BJ (cell line): Measurements from ENCODE around the gene SPATA3. TPM values are rescaled to one million over a fixed set of nuclear protein-coding genes. Genes with fewer than 3 reads are reported as not detected.

Experiments used
- CTCF ChIA-PET: fragments of 350-600 bp; formaldehyde crosslinking; extraction: SDS; loops from one replicate; lab custom pipeline; 2021; ENCODE audit warnings: antibody characterized with exemption, inconsistent platforms; lab: Yijun Ruan, JAX
- POLR2A ChIA-PET: fragments of 300-600 bp; sonication (Branson Sonifier 250); formaldehyde crosslinking; extraction: SDS; loops from one replicate; lab custom pipeline; 2021; ENCODE audit warnings: antibody characterized with exemption; lab: Charles Lee
- DNase-seq: peaks from one replicate; pipeline ENCODE4 v3.0.0-alpha.2; 2011; ENCODE audit warnings: low read depth
- H3K27me3 ChIP-seq: 2 replicates; pipeline ENCODE4 v1.6.0; 2011; ENCODE audit warnings: low read length; ENCODE audit not compliant: control insufficient read depth, insufficient read depth
- H3K36me3 ChIP-seq: 2 replicates; pipeline ENCODE4 v1.5.1; 2011; ENCODE audit warnings: low read length; ENCODE audit not compliant: control insufficient read depth, insufficient read depth
- H3K4me3 ChIP-seq: 2 replicates; pipeline ENCODE4 v1.5.1; 2011; ENCODE audit warnings: low read depth, mild to moderate bottlenecking, control low read depth, low read length
- polyA plus RNA-seq: library from polyadenylated mRNA; depleted of rRNA; stranded (reverse); fragments of >200 nt; gene quantifications from 2 replicates; pipeline ENCODE4 v1.2.3, GENCODE V29; 2011
- TF ChIP-seq, protein P1 (sequence below): IDR thresholded peaks from 2 replicates; pipeline ENCODE4 v1.5.1; 2011; ENCODE audit warnings: low read depth, mild to moderate bottlenecking, control low read depth, inconsistent platforms, low read length, moderate library complexity; ENCODE audit not compliant: insufficient read depth

Gene SPATA3
- polyA plus RNA-seq, 1 experiment = not detected

DNA sequence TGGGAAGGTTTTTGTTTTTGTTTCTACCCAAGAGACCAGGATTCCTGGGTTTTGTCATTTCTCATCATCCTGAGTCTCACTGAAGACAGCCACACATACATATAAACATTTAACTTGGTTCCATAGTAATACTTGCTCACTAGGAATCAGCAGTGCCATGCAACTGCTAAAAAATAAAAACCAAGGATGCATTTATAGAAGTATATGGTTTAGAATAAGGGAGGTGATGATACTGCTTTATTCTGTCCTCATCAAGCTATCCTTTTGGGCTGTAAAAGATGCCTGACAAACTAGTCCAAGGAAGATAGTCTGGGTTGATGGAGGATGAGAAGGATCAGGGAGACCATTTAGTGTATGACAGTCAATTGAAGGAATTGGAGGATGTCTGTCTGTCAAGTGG is 740 bp downstream of the SPATA3 start:
- TF ChIP-seq, protein P1, sequence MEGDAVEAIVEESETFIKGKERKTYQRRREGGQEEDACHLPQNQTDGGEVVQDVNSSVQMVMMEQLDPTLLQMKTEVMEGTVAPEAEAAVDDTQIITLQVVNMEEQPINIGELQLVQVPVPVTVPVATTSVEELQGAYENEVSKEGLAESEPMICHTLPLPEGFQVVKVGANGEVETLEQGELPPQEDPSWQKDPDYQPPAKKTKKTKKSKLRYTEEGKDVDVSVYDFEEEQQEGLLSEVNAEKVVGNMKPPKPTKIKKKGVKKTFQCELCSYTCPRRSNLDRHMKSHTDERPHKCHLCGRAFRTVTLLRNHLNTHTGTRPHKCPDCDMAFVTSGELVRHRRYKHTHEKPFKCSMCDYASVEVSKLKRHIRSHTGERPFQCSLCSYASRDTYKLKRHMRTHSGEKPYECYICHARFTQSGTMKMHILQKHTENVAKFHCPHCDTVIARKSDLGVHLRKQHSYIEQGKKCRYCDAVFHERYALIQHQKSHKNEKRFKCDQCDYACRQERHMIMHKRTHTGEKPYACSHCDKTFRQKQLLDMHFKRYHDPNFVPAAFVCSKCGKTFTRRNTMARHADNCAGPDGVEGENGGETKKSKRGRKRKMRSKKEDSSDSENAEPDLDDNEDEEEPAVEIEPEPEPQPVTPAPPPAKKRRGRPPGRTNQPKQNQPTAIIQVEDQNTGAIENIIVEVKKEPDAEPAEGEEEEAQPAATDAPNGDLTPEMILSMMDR = no peak
- no peaks in the 10 kb centered on the region for H3K36me3 ChIP-seq
- ChIA-PET CTCF (interaction anchor here (1.3 to 1.9 kb wide), 2 partner anchors 9 kb away, joined by 4 to 8 read pairs; no protein-coding TSS in a partner anchor), POLR2A (no interaction called here)
- H3K4me3 ChIP-seq = no peak overlapping the region
- DNase-seq = no peak
- peaks cover 7% of the 10 kb centered on the region for H3K27me3 ChIP-seq

DNA sequence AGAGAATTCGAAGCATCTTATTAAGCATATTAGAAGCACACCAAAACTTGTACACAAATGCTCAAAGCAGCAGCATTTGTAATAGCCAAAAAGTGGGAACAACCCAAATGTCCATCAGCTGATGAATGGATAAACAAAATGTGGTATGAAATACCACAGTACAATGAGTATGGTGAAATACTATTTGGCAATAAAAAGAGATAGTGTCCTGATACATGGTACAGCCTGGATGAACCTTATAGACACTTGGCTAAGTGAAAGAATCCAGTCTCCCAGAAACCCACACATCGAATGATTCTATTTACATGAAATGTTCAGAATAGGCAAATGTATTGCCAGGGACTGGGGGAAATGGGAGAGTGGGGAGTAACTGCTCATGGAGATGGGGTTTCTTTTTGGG is 3.0 kb downstream of the SPATA3 start:
- ChIA-PET POLR2A (no interaction called here), CTCF (interaction anchor here (2.8 kb wide), 1 partner anchor 11 kb away, joined by 10 read pairs; no protein-coding TSS in a partner anchor)
- Histone ChIP-seq H3K4me3 (no peak overlapping the region), H3K27me3 (peaks cover 4% of the 10 kb centered on the region), H3K36me3 (no peaks in the 10 kb centered on the region)
- TF ChIP-seq, protein P1 = no peak
- no peak for DNase-seq

DNA sequence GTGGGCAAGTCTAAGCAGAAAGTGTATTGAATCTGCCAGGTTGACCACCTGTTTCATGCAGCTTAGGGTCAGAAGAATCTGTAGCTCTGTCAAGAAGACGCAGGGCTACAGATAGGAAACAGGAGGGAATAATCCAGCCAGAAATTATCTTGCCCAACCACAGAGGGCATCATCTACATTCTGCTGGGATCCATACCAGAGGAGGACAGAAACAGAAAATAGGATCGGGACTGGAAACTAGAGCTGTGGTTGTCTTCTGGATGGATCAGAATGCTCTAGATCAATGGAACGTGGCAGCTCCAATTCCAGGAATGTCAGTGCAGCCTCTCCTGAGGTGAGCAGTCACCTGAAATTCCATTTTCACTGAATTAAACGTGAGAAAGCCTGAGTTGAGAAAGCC is 3.6 kb downstream of the SPATA3 start:
- CTCF ChIA-PET = interaction anchor here (1.1 to 2.8 kb wide), 2 partner anchors 12 to 175 kb away, joined by 4 to 10 read pairs; no protein-coding TSS in a partner anchor
- DNase-seq = no peak
- no peaks in the 10 kb centered on the region for H3K36me3 ChIP-seq
- TF ChIP-seq, protein P1 = no peak
- POLR2A ChIA-PET = no interaction called here
- no peak overlapping the region for H3K4me3 ChIP-seq
- peaks cover 4% of the 10 kb centered on the region for H3K27me3 ChIP-seq

DNA sequence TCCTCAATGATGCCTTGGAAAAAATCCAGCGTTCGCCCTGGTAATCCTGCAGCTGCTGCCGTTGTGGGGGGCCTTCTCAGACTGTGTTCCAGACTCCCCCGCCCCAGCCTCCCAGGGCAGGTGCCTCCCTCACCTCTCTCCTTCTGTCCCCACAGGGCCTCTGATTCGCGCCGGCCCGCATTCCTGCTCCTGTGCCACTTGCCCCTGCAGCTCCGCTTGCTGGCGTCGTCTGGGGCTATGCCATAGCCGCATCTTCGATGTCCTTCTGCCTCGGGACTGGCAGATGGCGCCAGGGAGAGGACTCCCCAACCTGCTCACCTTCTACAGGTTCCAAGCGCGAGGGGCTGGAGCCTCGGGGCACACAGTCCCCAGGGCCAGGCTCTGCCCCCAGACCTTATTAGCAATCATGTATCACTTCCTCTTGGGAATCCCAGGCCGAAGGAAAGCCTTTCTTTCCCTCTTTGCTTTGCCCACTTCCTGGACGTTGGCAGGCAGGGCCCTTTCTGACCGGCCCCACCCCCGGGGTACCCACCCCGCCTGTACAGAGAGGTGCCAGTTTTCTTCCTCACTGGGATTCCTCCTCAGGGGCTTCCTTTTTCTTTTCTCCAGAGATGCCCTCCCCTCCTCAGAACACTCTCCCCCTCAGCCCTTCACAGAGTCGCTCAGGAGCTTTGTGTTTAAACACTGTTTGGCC is 4.4 kb downstream of the SPATA3 start:
- CTCF ChIA-PET = interaction anchor here (1.1 to 2.8 kb wide), 2 partner anchors 13 to 176 kb away, joined by 4 to 10 read pairs; no protein-coding TSS in a partner anchor
- no peak for DNase-seq

DNA sequence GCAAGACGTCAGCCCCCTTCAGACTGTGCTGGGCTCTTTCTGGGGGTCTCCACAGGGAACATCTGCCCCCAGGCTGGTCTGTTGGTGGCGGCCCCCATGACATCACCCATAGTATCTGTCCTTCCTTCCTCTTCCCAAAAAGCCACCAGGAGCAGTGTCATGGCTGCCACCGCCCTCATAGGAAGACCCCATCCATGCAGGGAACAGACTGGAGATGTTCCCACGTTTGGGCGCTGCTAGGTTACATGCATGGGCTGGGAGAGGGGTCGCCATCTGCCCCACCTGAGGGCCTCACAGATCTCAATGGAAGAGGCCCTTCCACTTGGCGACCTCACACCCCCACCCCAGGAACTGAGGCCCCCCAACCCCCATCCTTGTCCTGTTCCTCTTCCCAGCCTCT is 5.1 kb downstream of the SPATA3 start:
- DNase-seq = no peak
- Histone ChIP-seq H3K36me3 (no peaks in the 10 kb centered on the region), H3K4me3 (no peak overlapping the region), H3K27me3 (peaks cover 4% of the 10 kb centered on the region)
- ChIA-PET CTCF (no interaction called here), POLR2A (no interaction called here)
- TF ChIP-seq, protein P1 = no peak

More for the DNA sequence above, 4.4 kb downstream of the SPATA3 start:
- Histone ChIP-seq H3K4me3 (no peak overlapping the region), H3K27me3 (peaks cover 4% of the 10 kb centered on the region), H3K36me3 (no peaks in the 10 kb centered on the region)
- POLR2A ChIA-PET = no interaction called here
- TF ChIP-seq, protein P1 = no peak
